GM21619 (cell line): ENCODE results near the gene CENPP.
"Not testable (repeated sequence)": the region's sequence is repeated elsewhere in the genome, so short reads cannot be mapped to it uniquely, and the experiment has no call there.

Experiments
- ATAC-seq: cut with Tn5 transposase; IDR thresholded peaks from one replicate; pipeline ENCODE4 v1.9.1; 2021; ENCODE audit not compliant: unreplicated experiment

The CENPP gene

GRCh38 chr9:92611621-92612285 is 286.0 kb downstream of the CENPP start:
- ATAC-seq, result no peak

DNA sequence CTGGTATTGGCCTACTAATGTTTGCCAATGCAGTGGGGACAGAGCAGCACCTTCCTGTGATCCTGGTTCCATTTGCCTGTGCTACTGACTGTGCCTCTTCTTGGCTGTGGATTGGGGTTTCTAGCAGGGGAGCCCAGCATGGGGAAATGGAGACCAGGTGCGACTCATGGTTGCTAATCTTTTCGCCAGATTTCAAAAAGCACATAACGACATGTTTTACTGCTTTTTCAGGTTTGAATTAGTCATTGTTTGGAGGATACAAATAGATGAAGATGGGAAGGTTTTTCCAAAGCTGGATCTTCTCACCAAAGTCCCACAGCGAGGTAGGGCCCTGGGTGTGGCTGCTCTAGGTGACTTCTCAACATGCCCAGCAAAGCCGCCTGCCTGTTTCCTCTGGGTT is 286.5 kb downstream of the CENPP start:
- no peak for ATAC-seq

- no peak for ATAC-seq
These were observed 287.1 kb downstream of the CENPP start for GRCh38 chr9:92612816-92613215.

DNA sequence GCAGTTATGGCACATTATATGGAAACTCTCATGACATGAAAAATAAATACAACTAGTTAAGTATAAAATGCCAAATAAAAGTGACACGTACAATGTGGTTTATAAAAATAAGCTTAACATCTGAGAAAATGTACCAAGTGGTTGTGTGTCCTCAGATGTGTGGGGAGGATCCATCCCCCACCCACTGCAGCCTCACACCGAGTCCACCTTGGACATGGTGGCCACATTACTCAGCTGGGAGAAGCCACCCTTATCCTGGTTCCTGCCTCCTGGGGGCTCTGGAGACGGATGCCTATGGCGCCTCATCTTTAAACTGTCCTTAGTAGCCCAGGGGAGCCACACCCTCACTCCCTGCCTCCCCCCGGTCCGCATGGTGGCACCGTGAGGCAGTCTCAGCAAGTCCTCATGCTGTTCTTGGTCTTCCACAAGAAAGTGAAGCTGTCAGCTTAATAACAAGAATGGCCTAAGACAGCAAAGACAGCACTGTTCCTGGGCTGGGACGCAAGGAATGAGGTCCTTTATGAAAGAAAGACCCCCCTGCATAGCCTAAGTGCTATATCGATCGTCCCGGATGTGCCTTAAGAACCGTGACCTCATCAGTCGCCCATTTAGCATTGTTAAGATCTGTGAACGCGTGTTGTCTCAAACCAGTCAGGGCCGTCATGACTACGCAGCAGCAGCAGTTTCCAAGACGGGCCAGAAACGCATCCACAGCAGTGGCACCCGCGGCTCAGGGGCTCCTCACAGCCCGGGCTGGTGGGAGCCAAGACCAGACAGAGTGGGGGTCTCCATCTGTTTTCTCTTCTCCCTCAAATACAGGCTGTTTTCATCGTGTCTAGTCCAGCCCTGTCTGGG is 287.7 kb downstream of the CENPP start:
- ATAC-seq, result no peak

DNA sequence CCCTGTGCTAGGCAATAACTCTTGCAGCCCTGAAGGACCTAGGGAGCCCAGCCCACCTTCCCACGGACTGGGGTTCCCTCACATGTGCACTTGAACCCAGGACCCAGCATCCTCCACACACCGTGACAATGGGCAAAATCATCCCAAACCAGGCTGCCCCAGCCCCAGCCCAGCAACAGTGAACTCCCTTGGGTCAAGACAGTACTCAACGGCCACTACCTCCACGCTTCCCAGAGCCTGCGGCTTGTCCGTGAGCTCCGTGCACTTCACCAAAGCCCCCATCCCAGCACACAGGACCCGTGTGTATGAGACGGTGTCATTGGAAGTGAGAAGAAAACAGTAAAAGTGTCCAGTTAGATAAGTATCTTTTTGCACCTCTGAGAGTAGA is 288.4 kb downstream of the CENPP start:
- ATAC-seq, result no peak

- no peak for ATAC-seq
These were observed 289.2 kb downstream of the CENPP start for GRCh38 chr9:92614763-92615461.

DNA sequence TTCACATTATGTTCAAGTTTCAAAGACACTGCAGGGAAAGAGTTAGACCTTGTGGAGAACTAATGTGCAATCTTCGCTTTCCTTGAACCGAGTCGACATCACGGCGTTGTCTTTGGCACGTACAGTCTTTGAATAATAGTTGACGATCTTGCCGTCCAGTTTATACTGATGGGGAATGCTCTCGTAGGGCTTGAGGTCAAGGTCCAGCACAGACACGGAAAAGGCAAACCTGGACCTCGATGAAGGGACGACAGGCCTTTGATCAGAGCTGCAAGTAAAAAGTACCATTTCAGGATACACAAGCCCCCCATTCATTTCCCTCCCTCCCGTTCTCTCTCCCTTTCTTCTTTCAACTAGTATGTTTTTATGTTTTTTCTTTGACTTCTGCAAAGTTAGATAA is 290.0 kb downstream of the CENPP start:
- ATAC-seq, result no peak

- ATAC-seq, result no peak
These were observed 290.5 kb downstream of the CENPP start for GRCh38 chr9:92616199-92616641.

DNA sequence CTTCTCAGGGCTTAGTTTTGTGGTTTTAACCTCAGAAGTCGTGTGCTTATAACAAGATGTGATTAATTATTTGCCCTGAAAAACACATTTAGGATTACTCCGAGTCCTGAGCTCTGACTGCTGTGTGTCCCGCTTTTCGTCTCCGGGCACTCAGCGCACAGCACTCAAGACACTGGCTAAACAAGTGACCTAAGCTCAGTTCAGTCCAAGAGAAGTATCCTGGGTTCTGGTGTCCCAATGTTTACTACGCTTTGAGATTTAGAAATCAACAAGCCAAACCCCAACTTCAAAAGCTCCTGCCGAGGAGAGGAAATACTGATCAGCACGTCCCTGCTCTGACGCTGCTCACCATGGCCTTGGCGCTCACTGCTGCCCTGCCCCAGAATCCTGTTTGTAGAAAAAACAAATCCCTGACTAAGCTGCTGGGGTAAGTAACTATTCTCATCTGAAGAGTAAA is 290.9 kb downstream of the CENPP start:
- ATAC-seq, result no peak

GRCh38 chr9:92617195-92617813 is 291.6 kb downstream of the CENPP start:
- ATAC-seq, result no peak

GRCh38 chr9:92617951-92618510 is 292.3 kb downstream of the CENPP start:
- ATAC-seq, result no peak

- ATAC-seq, result no peak
These were observed 293.0 kb downstream of the CENPP start for GRCh38 chr9:92618633-92619225.

DNA sequence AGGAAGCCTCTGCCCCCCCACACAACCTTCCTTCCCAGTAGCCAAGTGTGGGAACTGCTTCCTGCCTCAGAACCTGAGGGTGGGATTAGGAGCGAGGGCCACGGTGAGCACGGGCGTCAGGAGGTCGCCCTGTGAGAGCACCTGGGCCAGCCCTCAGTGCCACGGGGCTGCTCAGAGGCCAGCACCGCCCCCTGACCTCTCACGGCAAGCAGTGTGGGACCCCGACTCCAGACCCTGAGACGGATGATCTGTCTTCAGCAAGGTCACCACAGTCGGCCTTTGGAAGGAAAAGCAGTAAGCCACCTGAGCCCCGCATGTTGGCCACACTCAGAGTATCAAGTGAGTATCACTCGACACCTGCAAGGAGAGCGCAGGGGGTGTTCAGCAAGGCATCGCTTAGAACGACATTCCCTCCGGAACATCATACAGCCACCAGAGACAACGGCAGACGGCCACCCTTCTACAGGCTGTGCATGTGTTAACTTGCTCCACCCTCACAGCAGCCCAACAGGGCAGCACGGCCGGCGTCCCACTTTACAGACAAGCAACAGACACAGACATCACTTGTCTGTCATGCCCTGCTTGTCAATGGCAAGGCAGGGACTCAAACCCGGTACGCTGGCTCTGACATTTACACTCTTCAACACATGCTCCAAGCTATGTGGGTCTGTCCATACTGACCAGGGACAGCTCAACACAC is 294.0 kb downstream of the CENPP start:
- no peak for ATAC-seq

DNA sequence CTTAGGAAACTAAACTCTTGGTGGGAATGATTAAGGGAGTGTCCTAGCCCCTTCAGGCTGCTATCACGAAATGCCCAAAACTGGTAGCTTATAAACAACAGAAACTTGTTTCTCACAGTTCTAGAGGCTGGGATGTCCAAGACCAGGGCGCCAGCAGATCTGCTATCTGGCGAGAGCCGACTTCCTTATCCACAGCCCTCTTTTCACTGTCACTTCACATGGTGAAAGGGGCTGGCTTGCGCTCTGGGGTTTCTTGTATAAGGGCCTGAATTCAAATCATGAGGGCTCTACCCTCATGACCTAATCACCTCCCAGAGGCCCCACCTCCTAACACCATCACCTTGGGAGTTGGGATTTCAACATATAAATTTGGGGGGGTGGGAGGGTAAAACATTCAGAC is 295.1 kb downstream of the CENPP start:
- no peak for ATAC-seq

DNA sequence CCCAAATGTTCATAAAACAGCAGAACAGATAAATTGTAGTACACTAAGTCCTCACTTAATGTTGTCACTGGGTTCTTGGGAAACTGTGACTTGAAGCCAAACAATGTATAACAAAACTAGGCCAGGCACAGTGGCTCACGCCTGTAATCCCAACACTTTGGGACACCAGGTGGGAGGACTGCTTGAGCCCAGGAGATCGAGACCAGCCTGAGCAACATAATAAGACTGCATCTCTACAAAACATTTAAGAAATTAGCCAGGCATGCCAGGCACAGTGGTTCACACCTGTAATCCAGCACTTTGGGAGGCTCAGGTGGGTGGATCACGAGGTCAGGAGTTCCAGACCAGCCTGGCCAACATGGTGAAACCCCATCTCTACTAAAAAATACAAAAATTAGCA is 298.2 kb downstream of the CENPP start:
- ATAC-seq, result not testable (repeated sequence)

- no peak for ATAC-seq
These were observed 300.7 kb downstream of the CENPP start for GRCh38 chr9:92626484-92626883.

DNA sequence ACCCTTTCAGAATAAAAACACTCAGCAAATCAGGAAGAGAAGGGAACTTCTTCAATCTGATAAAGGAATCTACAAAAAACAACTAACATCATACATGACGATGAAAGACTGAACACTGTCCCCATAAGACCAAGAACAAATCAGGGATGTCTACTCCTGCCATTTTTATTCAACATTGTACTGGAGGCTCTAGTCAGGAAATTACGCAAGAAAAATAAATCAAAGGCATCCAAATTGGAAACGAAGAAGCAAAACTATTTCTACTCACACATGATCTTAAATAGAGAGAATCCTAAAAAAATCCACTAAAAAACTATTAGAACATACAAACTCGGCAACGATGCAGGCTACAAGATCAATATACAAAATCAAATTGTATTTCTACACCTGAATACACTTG is 301.9 kb downstream of the CENPP start:
- no peak for ATAC-seq

DNA sequence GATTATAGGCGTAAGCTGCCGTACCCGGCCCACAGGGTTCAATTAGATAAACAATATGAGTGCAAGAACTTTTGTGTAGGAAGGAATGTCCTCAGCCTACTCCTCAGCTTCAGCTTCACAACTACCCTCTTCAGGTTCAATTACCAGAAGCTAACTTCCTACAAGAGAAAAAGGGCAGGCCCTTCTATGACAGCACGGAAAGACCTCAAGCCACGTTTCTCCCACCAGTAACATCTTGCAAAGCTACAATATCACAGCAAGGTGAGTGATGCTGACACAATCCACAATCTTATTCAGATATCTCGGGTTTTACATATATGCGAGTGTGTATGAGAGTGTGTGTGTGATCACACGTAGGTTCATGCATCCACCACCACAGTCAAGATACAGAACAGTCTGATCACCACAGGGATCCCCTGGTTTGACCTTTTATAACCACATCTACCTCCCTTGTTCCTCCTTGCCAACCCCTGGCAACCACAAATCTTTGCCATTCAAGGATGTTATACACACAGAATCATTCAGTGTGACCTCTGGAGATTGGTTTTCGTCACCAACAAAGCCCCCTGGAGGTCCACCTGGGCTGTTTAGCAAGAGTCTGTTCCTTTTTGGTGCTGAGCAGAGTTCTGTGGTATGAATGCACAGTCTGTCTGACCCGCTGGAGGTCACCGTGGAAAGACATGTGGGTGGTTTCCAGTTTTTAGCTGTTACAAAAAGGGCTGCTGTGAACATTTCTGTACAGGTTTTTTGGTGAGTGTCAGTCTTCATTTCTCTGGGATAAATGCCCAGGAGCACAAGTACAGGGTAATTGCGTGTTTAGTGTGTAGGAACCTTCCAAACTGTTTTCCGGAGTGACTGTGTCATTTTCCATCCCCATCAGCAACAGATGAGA is 305.9 kb downstream of the CENPP start:
- ATAC-seq, result no peak

- ATAC-seq, result no peak
These were observed 306.9 kb downstream of the CENPP start for GRCh38 chr9:92632641-92633040.
